HG02870 (cell line): Measurements from ENCODE around the gene SUSD1.
"Not testable (repeated sequence)": the region's sequence is repeated elsewhere in the genome, so short reads cannot be mapped to it uniquely, and the experiment has no call there.

Experiments used
- ATAC-seq: cut with Tn5 transposase; IDR thresholded peaks from one replicate; pipeline ENCODE4 v1.9.1; 2021; ENCODE audit warnings: mild to moderate bottlenecking, moderate library complexity; ENCODE audit not compliant: unreplicated experiment

The SUSD1 gene

DNA sequence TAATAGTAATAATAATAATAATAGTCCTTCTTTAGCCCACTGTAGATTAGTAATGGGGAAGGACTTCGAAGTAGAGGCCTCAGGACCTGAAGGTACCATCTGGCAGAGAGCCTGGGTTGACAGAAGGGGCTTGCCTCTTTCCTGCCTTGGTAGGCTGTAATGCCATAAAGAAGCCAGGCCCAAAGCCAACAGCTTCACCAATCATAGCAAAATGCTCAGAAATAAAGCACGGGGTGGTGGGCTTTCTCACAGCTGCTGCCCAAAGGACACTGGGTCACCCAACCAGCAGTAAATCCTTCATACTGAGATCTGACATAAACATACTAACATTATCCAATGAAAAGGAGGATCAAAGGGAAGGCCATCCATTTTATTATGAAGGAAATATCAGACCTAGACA is 70.7 kb downstream of the SUSD1 start:
- no peak for ATAC-seq

DNA sequence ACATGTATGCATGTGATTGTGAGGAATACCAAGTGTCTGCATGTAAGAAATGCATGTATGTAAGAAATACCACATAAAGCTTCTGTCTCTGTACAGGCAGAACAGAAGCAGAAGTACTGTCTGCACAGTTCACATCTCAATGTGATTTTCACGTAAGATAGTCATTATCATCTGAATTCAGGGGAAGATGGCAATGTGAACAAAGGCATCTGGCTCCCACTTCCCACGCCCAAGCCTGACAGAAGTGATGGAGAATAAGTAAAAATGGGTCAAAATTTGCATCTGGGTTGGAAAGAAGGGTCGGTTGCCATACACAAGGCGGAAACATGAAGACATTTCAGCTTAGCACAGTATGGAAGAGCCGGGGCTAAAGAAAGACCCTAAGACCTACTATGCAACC is 71.7 kb downstream of the SUSD1 start:
- ATAC-seq: no peak

DNA sequence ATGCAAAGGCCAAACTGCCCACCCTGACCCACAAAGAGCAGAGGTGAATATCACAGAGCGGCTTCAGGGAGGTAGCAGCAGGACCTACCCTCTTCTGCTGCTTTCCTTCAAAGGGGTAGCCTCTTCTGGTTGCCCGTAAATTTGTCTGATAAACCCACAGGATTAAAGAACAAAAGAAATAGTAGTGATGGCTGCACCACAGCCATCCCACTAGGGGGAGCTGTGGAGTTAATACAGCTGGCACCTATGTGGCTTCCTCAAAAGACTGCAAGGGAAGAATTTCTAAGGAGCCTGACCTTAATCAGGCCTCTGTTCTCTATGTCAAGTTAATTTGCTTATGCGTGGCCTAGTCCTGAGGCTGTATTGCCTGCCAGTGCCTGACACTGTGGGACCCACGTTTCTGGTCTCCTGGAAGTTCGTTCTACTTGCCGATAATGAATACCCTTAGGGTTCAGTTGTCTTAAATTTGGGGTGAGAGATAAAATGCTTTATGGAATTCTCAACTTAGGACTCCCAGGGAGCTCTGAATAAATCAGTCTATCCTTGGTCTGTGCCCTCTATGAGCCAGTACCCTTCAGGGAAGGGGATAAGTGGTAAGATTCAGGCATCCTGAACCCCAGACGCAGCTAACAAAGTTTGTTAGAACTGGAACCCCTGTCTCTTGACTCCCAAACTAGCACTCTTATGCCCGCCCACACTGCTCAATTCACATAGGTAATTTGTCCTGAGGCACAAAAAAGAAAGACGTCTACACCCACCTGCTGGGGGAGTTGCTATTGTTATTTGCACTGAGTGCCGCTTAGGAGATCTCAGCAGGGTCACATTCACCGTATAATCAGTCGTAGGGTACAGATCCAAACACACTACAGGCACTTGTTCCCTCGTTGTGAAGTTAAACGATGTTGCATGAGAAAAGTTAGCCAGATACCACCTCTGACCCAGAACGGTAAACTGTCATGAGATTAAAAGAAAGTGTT is 77.1 kb downstream of the SUSD1 start:
- no peak for ATAC-seq

DNA sequence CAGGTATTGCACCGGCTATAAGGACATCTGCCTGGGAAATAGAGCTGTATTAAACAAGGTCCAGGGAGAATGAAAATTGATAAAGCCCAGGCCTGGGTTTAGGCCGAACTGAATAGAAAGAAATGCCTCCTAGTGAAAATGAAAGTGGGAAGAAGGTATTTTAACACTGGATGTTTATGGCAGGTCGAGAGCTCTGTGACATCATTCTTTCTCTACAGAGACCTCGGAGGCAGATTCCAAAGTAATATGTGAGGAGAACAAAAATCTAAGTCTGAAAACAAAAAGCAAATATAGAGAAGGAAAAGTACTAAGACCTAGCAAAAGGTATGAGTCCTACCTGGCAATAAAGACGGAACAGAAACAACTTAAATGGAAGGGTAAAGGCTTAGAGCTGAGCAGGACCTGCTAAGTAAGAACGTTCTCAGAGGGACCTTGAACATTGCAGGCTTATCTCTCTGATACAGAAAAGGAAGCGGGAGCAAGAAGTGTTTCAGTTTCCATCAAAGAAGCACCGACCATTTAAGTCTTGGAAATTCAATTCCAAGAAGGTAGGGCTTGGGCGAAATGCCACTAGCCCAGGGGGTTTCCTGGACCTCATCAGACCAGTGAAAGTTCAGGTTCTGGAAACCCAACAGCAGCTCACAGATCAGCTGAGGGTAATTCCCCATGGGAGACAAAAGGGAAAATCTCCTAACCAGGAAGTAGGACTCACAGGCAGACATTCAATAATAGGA is 80.0 kb downstream of the SUSD1 start:
- no peak for ATAC-seq

DNA sequence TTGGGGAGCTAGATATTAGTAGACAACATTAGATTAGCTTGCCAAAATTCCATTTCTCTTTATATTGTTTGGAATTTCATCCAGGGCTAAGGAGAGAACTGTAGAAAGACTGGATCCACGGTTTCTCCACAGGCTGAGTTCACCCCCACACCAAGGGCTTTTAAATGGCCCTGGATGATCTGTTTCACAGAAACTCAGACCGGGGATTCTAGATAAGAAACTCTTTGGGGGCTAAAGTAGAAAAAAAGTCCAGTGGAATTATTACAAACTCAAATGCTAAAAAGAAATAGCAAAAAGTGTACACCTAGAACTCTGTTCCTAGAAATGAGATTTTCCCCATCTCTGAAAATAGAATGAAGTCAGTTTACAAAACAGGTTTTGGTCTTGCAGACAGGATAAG is 80.9 kb downstream of the SUSD1 start:
- no peak for ATAC-seq

DNA sequence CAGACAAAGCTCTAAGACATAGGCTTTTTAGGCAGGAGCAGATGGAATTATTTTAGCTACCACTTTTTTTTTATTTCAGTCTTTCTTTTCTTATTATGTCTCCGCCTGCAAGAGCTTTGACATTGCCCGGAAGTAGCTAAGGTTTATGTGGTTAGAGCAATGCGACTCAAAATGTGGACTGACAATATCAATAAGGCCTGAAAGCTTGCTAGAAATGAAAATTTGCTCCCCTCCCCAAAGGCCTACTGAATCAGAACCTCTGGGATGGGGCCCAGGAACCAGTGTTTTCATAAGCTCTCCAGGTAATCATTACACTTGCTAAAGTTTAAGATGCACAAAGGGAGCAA is 81.3 kb downstream of the SUSD1 start:
- no peak for ATAC-seq

DNA sequence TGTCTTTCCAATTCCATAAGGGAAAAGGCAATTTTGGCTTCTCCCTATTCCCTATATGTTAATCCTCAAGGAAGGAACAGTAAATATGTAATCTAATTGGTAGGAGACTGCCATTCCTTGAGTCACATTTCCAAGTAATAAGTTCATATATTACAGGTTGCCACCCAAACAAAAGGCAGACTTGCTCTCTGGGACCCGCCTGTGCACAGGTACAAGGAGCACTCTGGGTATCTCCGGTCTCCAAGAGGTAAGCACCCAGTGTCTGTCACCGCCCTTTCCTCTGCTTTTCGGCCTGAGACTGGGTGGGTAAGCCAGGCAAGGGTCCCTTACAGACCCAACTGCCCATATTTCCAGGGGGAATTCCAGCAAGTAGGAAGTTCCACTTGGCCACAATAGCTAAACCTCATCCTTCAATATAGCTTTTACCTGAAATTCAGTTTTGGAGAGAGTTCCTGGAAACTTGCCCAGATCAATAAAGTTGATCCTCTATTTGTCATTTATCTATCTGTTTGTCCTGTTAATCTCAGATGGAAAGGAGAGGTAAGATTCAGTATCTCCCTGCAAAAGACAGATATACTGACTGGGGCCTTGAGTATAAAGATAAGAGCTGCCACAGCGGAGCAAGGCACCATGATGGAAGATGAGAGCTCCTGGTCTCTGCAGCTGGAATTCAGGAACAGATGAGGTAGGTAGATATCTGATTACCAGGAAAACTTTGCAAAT is 81.8 kb downstream of the SUSD1 start:
- no peak for ATAC-seq

DNA sequence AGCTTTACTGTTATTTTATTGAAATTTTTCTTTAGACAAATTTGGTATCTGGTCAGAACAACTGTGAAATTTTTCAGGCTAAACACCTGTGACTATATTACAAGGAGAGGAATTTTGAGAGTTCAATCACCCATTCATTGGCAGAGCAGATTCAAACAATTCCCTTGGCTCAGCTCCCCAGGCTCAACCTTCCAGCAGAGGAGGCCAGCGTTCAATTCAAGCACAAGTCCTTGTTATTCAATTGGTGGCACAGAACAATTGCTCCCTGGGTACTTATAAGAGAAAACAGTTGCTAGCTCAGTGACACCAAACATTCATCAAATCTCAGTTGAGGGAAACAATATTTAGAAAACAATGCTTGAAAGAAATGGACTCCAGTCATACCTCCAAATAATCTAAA is 83.3 kb downstream of the SUSD1 start:
- ATAC-seq: no peak

DNA sequence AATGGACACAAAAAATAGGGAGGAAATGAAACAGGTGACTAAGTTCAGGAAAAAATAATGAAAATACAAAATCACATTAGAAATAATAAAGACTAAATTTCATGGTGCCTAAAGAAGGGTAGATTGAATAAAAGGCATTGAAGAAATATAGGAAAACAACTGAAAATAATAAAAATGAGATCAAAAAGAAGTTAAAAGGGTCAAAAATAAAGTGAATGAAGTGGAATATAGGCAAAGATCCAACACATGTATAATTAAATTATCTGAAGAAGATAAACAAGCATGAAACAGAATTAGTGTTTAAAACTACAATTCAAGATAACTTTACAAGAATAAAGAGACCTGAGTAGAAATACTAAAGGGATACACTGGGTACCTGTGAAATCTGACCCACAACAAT is 87.6 kb downstream of the SUSD1 start:
- ATAC-seq: no peak

DNA sequence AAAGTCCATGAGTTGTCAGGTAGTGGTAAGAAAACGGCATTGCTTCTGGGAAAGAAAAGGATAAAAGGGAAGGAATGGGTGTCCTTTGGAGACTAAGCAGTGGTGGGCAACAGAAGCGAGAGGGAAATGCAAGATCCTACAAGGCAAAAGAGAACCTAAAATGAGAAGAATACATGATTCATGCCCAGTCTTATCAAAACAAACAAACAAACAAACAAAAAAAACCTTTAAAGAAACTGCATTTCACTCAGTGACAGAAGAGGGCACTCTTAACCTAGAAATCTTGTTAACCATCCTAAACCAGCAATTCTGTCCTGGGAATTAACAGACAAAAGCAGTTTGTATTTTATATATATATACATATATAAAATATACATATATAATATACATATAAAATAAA is 88.5 kb downstream of the SUSD1 start:
- no peak for ATAC-seq

DNA sequence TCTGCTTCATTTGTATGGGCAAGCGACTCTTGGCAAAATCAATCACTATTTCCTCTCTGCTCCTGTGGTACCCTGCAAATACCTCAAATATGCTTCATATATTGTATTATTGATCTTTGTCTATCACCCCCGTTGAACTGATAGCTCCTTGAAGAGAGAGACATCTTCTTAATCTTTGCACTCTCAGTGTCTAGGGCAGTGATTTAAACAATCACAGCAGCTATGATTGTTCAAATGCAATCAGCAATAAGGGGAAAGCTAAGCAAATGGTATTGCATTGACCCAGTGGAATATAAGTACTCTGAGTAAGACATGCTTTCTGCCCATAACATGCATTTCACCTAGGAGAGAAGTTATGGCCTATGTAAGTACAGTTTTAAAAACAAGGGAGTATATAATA is 90.2 kb downstream of the SUSD1 start:
- ATAC-seq: no peak

DNA sequence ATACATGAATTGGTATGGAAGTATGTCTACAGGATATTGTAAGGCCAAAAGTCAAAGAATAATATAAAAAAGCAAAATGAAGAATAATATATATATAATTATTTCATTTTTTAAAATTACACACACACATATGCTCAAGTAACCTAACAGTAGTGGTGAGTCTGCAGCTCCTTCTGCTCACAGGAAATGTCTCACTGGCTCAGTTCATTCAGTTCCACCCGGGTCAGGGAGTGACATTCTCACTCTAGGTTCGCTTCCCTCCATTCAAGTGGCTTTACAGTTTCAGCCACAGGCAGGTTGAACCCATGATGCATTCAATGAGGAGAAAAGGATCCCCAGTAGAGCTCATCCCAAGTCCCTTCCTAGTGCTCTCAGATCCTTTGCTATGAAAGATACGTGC is 90.8 kb downstream of the SUSD1 start:
- no peak for ATAC-seq

DNA sequence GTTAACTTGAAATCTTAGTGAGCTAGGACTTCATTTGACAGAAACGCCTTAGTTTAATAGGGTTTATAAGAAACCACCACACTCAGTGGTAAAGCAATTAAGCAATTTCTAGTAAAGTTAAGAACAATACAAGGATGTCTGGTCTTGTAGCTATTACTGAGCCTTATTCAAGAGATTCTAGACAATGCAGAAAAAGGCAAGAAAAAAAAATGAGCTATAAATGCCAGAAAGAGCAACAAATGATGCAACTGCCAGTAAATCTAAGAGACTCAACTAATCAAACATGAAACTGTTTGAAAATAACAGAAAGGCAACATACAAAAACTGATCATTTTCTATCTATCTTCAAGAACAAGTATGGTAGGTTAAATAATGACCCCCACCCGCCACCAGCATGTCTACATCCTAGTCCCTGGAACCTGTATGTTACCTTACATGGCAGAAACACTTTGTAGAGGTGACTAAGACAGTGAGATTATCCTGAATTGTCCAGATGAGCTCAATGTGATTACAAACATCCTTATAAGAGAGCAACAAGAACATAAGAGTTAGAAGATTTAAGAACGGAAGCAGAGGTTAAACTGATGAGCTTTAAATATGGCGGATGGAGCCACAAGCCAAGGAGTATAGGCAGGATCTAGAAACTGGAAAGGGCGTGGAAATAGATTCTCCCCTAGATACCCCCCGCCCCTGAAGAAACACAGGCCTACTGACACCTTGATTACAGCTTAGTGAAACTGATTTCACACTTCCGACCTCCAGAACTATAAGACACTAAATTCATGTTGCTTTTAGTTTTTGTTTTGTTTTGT is 93.0 kb downstream of the SUSD1 start:
- no peak for ATAC-seq

DNA sequence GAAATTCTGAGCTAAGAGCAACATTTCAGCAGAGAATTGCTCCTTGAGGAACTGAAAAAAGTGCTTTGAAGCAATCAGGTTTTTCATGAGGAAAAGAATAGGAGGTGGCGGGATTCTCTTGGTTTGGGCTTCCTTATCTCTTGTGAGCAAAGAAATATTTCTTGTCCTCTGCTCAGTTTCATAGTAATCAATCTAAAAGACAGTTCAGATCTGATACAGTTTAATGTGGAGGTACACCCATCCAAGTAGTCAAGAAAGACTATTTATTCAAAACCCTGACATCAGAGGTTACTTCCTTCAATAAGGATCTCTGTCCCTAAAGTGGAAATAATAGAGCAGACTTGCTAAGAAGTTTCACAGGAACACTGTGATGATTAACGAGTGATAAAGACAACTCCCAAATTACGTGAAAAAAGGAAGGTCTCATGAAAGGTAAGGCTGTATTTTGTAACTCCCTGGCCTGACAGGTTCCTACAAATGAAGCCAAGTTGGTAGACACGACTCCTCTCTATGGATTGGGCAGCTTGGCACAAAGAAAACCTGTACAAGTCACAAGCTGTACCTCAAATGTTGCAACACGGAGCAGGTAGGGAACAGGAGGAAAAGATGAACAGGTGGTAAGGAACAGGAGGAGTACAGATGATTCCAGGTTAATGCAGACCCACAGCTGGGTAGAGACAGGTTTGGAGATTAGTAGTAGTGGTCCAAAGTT is 94.1 kb downstream of the SUSD1 start:
- ATAC-seq: no peak

DNA sequence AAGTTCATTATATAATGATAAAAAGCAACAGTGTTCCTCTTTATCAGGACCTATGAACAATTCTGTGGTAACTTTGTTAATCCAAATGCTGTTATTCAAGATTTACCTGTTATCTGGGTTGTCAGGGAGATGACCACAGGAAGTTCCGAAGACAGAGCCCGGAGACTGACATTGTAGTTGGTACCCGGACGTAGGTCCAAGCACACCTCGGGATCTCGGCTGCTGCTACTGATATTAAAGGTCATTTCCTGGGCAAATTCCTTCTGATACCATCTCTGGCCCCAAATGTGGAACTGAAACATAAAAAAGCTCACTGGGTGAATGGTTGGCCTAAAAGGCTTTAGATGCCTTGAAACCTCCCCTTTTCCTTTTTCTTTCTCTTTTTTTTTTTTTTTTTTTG is 96.7 kb downstream of the SUSD1 start:
- peak; percentile 34 for ATAC-seq

DNA sequence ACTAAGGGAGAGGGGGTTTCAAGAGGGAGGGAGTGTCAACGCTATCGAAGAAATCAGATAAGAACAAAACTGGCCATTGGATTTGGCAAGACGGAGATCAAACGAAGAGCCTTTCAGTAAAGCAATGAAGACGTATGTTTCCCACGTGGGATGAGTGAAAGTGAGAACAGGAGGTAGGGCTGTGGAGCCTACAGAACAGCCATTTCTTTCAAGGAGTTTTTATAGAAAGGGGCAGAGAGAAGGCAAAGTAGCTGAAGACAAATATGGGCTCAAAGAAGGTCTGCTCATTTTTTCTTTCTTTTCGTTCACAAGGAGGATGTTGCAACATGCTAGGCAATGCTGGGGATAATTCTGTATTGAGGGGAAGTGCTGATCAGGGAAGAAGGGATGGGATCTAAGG is 98.3 kb downstream of the SUSD1 start:
- ATAC-seq: no peak

DNA sequence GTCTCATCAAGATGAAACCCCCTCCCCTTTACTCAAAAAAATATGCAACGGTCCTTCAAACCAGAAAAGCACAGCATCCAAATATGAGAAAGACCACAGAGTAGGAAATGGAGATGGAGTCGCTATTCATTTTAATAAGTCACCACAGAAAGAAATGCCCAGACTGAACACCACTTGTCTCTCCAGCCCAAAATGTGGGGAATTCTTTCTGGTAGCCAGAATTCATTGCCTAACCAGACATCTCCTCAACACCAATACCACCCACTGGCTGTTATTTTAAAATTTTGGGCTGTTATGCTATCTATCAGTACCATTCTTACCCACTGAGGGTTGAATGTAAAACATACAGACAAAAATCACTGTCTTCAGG is 100.1 kb downstream of the SUSD1 start:
- no peak for ATAC-seq

DNA sequence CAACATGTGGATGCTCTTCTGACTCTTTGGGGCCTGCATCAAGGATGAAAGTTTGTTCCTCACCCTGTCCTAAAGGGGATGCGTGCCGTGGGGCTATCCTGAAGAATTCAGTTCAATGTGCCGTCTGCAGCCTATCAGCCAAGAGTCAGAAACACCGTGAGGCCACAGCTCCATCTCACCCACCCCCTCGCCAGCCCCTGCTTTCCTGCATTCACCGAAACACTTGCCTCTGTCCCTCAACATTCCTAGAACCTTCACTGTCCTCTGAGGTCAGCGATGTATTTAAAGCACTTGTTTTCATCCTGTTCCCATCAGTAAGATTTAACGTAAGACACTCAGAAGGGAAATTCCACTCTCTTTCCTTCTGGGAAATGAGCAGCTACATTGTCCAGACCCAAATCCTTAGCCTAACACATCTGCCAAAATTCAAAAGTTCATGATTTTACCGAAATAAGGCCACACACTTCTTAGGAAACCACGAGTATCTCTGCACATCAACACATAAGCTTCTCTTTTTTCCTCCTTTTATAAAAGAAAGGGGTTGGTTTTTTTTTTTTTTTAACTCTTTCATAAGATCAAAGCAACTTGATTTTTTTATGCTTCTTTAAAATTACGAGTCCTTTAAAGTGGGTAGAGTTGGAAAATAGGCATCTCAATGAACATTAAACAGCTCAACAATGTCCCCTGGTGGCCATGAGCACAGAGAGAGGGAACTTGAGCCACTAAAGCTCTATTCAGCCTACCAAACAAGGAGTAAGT is 100.7 kb downstream of the SUSD1 start:
- no peak for ATAC-seq

DNA sequence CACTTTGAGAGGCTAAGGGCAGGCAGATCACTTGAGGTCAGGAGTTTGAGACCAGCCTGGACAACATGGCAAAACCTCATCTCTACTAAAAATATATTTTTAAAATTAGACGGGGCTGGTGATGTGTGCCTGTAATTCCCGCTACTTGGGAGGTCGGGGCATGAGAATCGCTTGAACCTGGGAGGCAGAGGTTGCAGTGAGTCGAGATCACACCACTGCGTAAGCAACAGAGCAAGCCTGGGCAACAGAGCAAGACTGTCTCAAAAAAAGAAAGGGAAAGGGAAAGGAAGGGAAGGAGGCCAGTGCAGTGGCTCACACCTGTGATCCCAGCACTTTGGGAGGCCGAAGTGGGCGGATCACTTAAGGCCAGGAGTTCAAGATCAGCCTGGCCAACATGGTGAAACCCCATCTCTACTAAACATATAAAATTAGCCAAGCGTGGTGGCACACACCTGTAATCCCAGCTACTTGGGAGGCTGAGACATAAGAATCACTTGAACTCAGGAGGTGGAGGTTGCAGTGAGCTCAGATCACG is 101.4 kb downstream of the SUSD1 start:
- ATAC-seq: not testable (repeated sequence)
